HG02973 (cell line): Measurements from ENCODE around the gene ELFN2.

ENCODE experiments used
- ATAC-seq: cut with Tn5 transposase; IDR thresholded peaks from one replicate; pipeline ENCODE4 v1.9.1; 2021; ENCODE audit warnings: moderate library complexity; ENCODE audit not compliant: unreplicated experiment

The ELFN2 gene

DNA sequence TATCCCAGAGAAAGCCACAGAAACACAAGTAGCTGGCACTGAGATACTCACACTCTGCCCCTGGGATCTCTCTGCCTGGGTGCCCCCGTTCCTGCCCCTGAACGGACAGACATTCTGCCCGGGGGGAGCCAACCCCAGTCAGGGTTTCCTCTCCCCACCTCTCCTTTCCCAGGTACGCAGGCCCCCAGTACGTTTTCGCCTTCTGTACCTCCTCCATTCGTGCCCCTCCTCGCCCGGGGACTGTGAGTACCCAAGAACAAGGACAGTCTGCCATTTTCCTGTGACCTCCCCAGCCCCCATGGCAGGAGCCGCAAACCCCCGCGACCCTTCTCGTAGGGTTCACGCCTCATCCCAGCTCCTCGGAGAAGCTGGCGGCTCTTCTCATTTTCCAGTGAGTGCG lies 29.1 kb upstream of the ELFN2 start:
- no peak for ATAC-seq

DNA sequence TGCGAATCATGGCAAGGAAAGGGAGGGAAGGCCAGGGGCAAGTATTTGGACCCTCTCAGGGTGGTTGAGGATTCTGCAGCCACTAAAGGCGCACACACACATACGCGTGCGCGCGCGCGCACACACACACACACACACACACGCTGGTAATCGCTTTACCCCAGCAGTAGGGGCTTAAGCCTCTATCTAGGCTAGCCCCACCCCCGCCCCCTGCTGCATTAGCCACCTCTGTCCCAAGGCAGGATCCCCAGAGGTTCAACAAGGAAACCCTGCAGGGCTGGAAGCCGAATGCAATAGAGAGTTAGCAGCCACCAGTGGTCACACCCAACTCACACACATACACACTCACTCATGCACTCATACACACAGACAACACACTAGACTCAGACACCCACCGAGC lies 28.6 kb upstream of the ELFN2 start:
- ATAC-seq: no peak

DNA sequence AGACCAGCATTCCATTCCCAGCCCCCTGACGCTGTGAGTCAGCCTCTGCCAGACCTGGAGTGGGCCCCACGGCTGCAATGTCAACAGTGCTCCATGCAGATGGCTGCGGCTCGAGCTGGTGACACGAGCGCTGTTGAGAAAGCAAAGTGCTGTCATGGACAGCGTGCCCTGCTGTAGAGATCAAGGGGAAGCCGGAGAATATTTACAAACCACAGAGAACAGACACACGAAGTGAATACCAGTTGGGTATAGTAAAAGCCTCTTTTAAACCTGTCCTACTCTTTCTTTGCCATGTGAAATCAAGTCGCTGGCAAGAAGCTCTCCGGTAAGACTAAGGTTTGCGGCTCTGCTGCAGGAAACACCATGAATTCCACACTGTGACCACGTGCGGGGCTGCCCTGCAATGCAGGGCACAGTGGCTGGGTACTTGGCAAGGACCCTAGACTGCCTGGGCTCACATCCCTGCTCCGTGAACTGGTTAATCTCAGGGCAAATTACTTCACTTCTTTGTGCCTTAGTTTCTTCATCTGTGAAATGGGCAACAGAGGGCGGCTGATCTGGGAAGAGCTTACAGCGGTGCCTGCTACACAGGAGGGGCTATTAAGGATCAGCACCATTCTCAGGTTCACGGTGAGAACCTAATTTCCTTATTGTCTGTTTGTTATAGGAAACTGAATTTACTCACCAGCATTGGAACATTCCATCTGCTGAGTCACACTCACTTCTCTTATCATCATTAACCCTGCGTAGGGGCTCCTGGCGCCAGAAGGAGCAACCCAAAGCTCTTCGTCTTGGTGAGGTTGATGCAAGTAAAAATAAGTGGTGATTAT lies 27.8 kb upstream of the ELFN2 start:
- ATAC-seq: no peak

DNA sequence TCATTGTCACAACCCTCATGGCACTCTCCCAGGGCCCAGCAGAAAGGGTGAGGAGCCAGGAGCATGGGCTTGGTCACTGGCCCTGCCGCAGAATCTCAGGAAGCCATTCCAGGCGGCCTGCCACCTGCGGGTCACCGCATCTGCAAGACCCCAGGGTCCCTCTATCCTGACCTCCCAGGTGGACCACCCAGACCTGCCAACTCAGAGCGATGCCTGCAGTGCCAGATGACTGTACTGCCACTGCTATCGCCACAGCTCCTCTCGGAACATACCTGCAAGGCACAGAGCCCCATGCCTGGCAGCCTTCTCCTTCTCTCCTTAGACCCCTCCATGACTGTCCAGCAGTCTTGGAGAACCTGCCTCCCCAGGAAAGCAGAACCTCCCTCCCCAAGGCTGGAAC lies 26.4 kb upstream of the ELFN2 start:
- no peak for ATAC-seq

DNA sequence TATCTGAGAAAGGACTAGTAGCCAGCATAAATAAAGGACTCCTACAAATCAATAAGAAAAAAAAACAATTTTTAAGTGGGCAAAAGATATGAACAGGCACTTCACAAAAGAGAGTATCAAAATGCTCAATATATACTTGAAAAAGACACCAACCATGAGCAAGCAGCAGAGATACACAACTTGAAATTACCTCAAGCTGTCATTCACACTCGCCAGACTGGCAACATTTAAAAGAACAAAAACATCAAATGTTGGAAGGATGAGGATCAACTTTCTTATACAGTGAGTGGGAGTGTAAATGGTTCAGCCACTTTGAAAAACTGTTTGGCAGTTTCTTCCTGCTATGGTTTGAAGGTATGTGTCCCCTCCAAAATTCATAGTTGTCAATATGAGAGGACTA lies 23.9 kb upstream of the ELFN2 start:
- no peak for ATAC-seq

DNA sequence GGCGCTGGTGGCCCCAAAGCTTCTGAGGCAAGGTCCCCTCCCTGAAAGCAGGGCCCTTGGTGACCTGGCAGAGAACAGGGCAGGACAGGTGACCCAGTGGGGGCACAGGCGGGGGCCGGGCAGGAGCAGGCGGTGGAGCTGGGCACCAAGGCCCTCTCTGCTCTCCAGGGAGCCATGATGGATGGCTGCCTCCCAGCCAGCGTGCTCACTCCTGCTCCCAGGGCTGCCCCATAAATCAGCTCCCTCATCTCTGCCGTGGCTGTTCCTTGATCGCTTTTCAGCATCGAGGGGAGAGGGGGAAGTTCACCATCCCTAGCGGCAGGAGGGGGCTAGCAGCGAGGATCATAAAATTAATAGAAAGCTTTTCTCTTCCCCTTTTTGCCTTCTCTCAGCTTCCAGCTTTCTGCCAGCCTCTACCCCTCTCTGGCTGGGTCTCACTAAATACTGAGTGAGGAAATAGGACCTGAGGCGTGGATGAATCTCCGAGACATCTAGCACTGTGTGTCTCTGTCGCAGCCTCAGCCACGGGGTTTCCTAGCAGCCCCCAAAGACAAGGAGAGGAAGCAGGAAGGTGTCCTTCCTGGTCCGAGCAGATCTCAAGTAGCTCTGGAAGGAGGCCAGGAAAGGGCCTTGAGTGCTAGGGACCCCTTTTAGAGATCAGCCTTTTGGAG lies 22.2 kb upstream of the ELFN2 start:
- no peak for ATAC-seq

DNA sequence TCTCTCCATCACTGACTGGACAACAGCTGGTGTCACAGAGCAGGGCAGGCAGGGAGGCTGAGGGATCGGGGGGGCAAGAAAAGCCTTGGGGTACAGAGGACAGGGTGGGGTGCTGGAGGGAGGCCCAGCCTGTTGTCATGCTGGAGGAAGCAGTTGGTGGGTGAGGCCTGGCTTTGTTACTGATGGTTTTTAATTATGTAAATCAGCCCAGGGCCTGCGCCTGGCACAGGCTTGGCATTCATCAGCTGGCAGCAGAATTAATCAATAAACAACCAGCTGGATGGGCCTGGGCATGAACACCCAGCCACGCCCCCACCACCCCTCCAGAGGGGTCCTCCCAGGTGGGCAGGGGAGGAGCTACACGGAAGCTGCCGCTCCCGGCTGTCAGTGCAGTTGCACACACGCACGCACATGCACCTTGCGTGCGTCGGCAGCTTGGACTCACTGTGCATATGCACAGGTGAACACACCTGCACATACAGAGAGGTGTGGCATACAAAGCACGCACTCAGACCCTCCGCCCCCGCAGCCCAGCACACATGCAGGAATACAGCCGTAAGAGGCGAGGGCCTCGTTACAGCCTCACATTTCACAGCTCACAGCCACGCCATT lies 21.3 kb upstream of the ELFN2 start:
- no peak for ATAC-seq

DNA sequence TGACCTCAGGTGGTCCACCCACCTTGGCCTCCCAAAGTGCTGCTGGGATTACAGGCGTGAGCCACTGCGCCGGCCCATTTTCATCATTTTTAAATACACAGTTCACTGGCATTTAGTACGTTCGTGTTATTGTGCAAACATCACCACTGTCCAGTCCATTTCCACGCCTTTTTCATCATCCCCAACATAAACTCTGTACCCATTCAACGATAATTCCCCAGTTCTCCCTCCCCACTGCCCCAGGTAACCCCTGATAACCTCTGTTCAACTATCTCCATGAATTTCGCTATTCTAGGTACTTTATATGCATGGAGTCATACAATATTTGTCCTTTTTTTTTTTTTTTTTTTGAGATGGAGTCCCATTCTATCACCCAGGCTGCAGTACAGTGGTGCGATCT lies 18.2 kb upstream of the ELFN2 start:
- no peak for ATAC-seq

DNA sequence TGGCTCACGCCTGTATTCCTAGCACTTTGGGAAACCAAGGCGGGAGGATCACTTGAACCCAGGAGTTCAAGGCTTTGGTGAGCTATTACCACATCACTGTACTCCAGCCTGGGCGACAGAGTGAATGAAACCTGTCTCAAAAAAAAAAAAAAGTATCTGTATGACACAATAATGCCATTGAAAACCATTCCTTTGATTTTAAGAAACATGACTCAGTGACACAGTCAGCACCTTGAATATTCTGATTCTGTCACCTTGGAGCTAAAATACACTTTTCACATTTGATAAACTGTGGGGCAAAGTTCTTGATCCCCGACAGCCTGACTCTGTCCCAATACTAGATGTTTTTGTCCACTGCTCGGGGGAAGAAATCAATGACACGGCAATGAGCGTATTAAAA lies 16.7 kb upstream of the ELFN2 start:
- no peak for ATAC-seq

DNA sequence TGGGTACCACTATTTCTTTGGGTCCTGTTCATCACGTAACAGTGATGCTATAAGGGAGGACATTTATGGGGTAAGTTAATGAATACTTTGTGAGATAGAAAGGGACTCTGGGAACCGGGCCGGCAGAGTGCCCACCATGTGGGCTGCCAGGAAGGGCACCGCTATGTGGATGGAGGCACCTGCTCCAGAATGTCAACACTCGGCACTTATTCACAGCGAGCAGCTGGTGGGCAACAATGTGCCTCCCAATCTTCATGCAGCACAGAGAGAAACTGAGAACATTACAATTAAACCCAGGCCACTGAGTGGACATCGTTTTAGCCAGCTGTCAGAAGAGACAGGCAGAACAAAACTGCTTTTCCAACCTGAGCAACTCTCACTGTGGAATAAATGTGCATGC lies 15.8 kb upstream of the ELFN2 start:
- no peak for ATAC-seq

DNA sequence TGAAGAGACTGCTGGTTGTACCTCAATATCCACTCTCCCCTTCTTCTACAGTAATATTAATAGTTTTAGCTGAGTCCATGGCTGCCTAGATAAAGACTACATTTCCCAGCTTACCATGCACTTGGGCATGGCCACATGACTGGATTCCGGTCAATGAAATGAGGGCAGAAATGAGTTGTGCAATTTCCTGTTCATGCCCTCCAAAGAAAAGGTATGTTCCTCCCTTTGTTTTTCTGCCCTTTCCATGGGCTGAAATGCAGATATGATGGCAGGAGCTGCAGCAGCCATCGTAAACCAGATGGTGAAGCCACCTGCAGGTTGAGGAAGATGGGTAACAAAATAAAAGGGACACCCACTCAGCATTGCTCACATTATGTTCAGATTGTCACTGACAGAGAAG lies 15.3 kb upstream of the ELFN2 start:
- no peak for ATAC-seq

DNA sequence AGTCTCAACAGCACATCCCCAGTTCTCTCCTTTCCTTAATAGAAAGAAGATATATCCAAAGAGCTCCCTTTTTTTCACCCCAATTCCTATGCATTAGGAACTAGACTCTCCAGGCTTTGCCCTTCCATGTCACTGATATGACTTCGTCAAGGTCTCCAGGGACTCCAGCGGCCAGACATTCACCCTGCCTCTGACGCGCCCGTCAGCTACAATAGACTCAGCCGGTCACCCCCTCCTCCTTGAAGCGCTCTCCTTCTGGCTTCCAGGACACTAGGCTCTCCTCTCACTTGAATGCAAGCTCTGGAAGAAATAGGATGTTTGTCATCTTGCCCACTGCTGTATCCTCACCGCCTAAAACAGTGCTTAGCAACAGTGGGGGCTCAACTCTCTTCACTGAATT lies 14.9 kb upstream of the ELFN2 start:
- no peak for ATAC-seq

DNA sequence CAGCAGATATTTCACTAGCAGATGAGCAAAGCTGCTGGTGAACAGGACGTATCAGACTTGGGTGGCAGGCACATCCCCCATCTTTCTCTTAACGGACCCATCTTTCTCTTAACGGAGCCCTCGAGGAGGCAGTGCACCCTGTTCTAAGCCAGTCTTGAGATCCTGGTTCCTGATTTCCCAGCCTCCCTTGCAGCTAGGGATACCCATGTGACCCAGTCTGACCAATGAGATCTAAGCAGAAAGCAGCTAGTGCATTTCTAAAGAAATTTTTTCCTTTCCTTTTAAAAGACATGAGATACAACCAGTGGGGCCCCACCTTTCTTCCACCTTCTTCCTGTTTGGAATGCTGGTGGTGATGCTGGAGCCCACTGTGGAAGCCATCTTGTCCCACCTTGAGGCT lies 13.6 kb upstream of the ELFN2 start:
- no peak for ATAC-seq

DNA sequence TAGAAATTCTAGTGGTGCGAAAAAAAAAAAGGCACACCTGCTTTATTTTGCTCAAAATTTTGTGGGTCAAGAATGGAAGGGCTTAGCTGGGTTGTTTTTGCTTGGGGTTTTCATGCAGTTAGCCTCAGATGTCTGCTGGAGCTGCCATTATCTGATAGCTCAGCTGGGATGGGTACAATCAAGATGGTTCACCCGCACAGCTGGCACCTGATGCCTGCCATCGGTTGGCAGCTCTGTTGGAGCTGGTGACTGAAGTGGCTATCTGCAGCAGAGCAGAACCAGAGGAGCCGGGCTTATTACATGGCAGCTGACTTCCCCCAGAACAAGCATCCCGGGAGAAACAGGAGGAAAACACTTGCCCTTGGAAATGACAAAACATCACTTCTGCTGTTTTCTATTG lies 12.1 kb upstream of the ELFN2 start:
- no peak for ATAC-seq

DNA sequence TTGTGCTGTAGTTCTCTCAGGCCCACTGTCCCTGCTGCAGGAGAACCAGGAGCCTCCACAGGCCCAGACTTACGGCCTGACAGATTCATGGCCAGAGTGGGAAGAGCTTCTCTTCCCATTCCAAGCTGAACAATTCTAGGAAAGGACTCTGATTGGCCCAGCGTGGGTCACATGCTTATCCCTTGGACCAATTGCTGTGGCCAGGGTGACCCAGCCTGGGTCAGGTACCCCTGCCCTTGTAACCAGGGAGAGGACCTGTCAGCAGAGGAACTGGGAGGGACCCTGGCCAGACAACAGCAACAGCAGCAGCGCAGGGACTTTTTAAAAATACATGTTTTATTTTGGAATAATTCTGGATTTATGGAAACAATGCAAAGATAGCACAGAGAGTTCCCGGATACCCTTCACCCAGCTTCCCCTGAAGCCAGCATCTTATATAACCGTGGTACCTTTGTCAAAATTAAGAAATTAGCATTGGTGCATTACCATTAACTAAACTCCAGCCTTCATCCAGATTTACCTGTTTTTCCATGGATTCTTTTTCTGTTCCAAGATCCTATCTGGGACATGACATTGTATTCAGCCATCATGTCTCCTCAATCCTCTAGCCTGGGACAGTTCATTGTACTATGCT lies 8.8 kb upstream of the ELFN2 start:
- no peak for ATAC-seq

DNA sequence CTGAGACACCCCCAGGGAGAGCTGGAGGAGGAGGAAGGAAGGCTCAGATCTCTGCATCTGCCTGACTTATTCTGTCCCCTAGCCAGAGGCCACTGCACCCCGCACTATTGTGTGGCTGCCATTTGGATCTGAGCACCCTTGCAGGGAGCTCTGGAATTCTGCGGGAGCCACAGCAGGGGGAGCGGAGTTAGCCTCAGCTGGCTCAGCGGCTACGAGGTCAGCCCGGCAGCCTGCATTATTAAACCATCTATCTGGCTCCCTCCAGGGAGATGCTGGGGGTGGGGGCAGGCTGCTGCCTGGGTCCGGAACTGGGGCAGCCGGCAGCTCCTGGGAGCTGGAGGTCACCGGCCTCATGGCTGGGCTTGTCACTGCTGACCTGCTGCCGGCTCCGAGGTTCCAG lies 6.5 kb upstream of the ELFN2 start:
- no peak for ATAC-seq

DNA sequence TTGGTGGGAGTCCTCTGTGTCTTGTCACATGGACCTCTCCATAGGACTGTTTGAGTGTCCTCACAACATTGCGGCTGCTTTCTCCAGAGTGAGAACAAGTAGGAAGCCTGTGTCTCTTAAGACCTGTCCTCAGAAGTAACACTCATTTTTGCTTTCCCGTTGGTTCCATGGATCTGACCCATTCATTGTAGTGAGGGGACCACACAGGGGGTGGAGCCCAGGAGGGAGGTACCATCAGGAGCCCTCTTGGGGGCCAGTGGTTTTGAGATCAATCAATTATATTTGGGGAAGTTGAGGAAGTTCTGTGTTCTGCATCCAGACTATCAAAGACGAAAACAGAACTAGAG lies 5.4 kb upstream of the ELFN2 start:
- no peak for ATAC-seq

DNA sequence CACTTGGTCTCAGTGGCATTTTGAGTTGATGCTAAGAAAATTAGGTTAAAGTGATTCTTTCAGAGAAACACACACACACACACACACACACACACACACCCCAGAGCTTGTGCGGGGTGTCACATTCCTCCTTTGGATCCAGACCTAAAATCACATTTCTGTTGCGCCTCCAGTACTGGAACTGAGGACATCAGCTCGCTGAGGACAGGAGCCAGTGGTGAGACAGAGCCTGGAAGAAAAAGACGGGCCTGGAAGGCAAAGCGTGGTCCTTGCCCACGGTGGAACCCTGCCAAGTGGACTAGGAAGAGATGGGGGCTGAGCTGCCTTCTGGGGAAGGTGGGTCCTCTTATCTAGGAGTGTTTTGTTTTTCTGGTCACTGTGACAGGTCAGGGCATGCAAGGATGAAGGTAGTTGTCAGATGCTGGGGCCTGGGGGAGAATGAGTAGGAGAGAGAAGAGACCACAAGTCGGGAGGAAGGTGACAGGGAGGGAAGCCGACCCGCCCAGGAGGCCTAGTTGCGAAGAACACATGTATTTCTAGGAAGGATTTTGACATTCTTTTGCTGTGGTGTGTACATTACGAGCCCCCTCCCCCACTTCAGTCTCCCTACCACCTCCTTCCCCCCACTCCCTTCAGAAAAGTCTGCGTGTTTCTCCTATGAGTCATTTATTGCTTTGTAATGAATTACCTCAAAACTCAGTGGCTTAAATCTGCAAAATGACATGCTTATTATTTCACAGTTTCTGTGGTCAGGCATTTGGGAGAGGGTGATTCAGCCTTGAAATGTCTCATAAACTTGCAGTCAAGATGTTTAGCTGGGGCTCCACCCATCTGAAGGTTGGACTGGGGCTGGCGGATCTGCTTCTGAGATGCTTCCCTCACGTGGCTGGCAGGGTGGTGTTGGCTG lies 4.8 kb upstream of the ELFN2 start:
- no peak for ATAC-seq

DNA sequence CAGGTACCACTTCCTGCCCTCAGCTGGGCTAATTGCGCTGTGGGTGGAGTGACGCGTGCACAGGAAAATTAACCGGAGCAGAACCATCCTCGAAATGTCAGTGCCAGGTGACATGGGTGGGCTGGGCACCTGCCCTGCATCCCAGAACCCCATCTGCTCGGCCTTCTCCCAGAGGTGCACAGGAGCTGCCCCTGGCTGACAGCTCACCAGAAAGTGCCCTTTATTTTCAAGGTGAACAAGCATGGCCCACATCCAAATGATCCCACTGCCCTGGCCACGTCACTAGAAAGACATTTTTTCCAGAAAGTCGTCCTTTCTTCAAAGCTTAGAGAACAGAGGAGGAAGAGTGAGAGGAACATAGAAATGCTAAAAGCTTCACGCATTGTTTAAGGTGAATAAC lies 4.1 kb upstream of the ELFN2 start:
- no peak for ATAC-seq

DNA sequence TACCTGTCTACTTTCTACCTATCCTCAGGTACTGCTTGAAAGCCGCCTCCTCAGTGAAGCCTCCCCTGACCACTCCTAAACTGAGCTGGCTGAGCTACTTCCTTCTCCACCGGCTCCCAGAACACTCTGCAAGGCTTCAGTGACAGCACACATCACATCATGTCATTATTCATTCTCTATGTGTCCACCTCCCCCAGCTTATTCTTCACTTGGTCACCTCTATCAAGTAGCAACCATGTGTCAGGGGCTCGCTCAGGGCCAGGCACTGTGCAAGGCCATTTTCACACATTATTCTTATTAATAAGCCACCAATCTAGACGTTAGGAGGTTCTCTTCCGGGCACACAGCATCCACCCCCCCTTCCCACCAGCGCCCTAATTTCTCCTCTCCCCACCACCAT lies 3.7 kb upstream of the ELFN2 start:
- no peak for ATAC-seq
